IMR-90 (cell line): ENCODE results near the gene STX17. TPM values are rescaled to one million over a fixed set of nuclear protein-coding genes. Genes with fewer than 3 reads are reported as not detected.

Source experiments
- ATAC-seq: fragments of 200-7000 bp; cut with Tn5 transposase; 2 replicates; pipeline ENCODE4 v1.9.1; 2020; ENCODE audit warnings: low read depth, mild to moderate bottlenecking, moderate library complexity
- BruUV-seq: library from RNA; stranded (reverse); fragments of 400-500 nt; replicated peaks from 2 replicates; lab custom pipeline; 2021; lab: Mats Ljungman, UMichigan
- CTCF ChIA-PET: fragments of 300-600 bp; formaldehyde crosslinking; extraction: SDS; loops from one replicate; lab custom pipeline; 2021; ENCODE audit warnings: antibody characterized with exemption; lab: Yijun Ruan, JAX
- POLR2A ChIA-PET: fragments of 300-600 bp; sonication (Branson Sonifier 250); formaldehyde crosslinking; loops from one replicate; lab custom pipeline; 2022; ENCODE audit warnings: antibody characterized with exemption; ENCODE audit not compliant: unreplicated experiment; lab: Charles Lee
- DNase-seq: peaks from one replicate; pipeline ENCODE4 v3.0.0; 2013
- H2AFZ ChIP-seq: replicated peaks from 2 replicates; pipeline ENCODE3; 2013; ENCODE audit warnings: low read length, mild to moderate bottlenecking; ENCODE audit not compliant: poor library complexity
- H2AK5ac ChIP-seq: 2 replicates; pipeline ENCODE4 v1.6.1; 2013; ENCODE audit warnings: low read depth, low read length, inconsistent platforms
- H2AK9ac ChIP-seq: replicated peaks from 2 replicates; pipeline ENCODE3; 2013; ENCODE audit warnings: mild to moderate bottlenecking, low read depth, low read length, moderate library complexity; ENCODE audit not compliant: poor library complexity
- H2BK120ac ChIP-seq: 2 replicates; pipeline ENCODE4 v1.6.1; 2013; ENCODE audit warnings: low read depth, low read length, inconsistent platforms
- H2BK15ac ChIP-seq: 3 replicates; pipeline ENCODE4 v1.6.1; 2013; ENCODE audit warnings: low read depth, low read length, inconsistent platforms
- H2BK20ac ChIP-seq: 2 replicates; pipeline ENCODE4 v1.6.1; 2013; ENCODE audit warnings: low read depth, mild to moderate bottlenecking, inconsistent platforms, low read length, moderate library complexity
- H2BK5ac ChIP-seq: 2 replicates; pipeline ENCODE4 v1.6.1; 2013; ENCODE audit warnings: mild to moderate bottlenecking, low read depth, low read length, inconsistent platforms; ENCODE audit not compliant: poor library complexity, severe bottlenecking
- H3K14ac ChIP-seq: replicated peaks from 2 replicates; pipeline ENCODE4 v1.6.1; 2013; ENCODE audit warnings: low read depth, low read length, inconsistent platforms
- H3K18ac ChIP-seq: 2 replicates; pipeline ENCODE4 v1.6.1; 2013; ENCODE audit warnings: low read depth, low read length, control low read depth
- H3K23ac ChIP-seq: 2 replicates; pipeline ENCODE4 v1.6.1; 2013; ENCODE audit warnings: low read depth, low read length, inconsistent platforms
- H3K27ac ChIP-seq: 2 replicates; pipeline ENCODE4 v1.5.1; 2013; ENCODE audit warnings: mild to moderate bottlenecking, control low read depth, low read length; ENCODE audit not compliant: insufficient read depth
- H3K27me3 ChIP-seq: 2 replicates; pipeline ENCODE4 v1.6.1; 2013; ENCODE audit warnings: low read length; ENCODE audit not compliant: control insufficient read depth, insufficient read depth
- H3K36me3 ChIP-seq: 2 replicates; pipeline ENCODE4 v1.6.1; 2013; ENCODE audit warnings: low read length, mixed read lengths; ENCODE audit not compliant: control insufficient read depth, insufficient read depth
- H3K4ac ChIP-seq: 2 replicates; pipeline ENCODE4 v1.6.1; 2013; ENCODE audit warnings: low read depth, low read length, inconsistent platforms
- H3K4me1 ChIP-seq: 2 replicates; pipeline ENCODE4 v1.6.1; 2013; ENCODE audit warnings: low read length, mixed read lengths; ENCODE audit not compliant: control insufficient read depth, insufficient read depth
- H3K4me2 ChIP-seq: 2 replicates; pipeline ENCODE4 v1.6.1; 2013; ENCODE audit warnings: low read depth, mild to moderate bottlenecking, control low read depth, low read length, moderate library complexity
- H3K4me3 ChIP-seq: 2 replicates; pipeline ENCODE4 v1.5.1; 2013; ENCODE audit warnings: low read depth, mild to moderate bottlenecking, control low read depth, low read length, moderate library complexity; ENCODE audit not compliant: insufficient read depth
- H3K56ac ChIP-seq: 2 replicates; pipeline ENCODE4 v1.6.1; 2013; ENCODE audit warnings: low read length, inconsistent platforms; ENCODE audit not compliant: insufficient read depth; ENCODE audit errors: extremely low read depth
- H3K79me1 ChIP-seq, 2 experiments: 2 replicates each; pipeline ENCODE4 v1.6.1; 2013; ENCODE audit warnings: low read length in 2 of 2, inconsistent platforms in 1 of 2, low read depth in 1 of 2
- H3K9ac ChIP-seq: 2 replicates; pipeline ENCODE4 v1.6.1; 2013; ENCODE audit warnings: low read depth, low read length, control low read depth
- H3K9me1 ChIP-seq: 2 replicates; pipeline ENCODE4 v1.6.1; 2013; ENCODE audit warnings: low read length, inconsistent platforms; ENCODE audit not compliant: insufficient read depth
- H3K9me3 ChIP-seq: 2 replicates; pipeline ENCODE4 v1.6.1; 2013; ENCODE audit warnings: low read length; ENCODE audit not compliant: control insufficient read depth, insufficient read depth
- H4K20me1 ChIP-seq: 2 replicates; pipeline ENCODE4 v1.6.1; 2013; ENCODE audit warnings: low read length, inconsistent platforms; ENCODE audit not compliant: insufficient read depth
- H4K5ac ChIP-seq: 2 replicates; pipeline ENCODE4 v1.6.1; 2013; ENCODE audit warnings: mild to moderate bottlenecking, low read depth, low read length, control low read depth
- H4K8ac ChIP-seq, 2 experiments: 2 replicates each; pipeline ENCODE4 v1.6.1; 2013; ENCODE audit warnings: low read depth in 2 of 2, low read length in 2 of 2, control low read depth in 1 of 2, inconsistent platforms in 1 of 2
- H4K91ac ChIP-seq: 2 replicates; pipeline ENCODE4 v1.6.1; 2013; ENCODE audit warnings: low read depth, low read length, inconsistent platforms; ENCODE audit not compliant: insufficient read depth
- FOS ChIP-seq: fragments of 150-350 bp; IDR thresholded peaks from 2 replicates; pipeline ENCODE4 v1.6.1; 2016; ENCODE audit warnings: low read depth, low read length
- MAFK ChIP-seq: IDR thresholded peaks from 2 replicates; pipeline ENCODE4 v1.6.1; 2012; ENCODE audit warnings: low read depth, low read length, improper control_type of control experiment
- MXI1 ChIP-seq: IDR thresholded peaks from 2 replicates; pipeline ENCODE4 v1.6.1; 2012; ENCODE audit warnings: low read depth, mild to moderate bottlenecking, low read length, moderate library complexity, borderline replicate concordance
- RAD21 ChIP-seq: IDR thresholded peaks from 2 replicates; pipeline ENCODE4 v1.6.1; 2012; ENCODE audit warnings: low read length, improper control_type of control experiment
- SMC3 ChIP-seq: fragments of 150-350 bp; IDR thresholded peaks from 2 replicates; pipeline ENCODE4 v1.6.1; 2016; ENCODE audit warnings: low read depth, mild to moderate bottlenecking, antibody characterized with exemption, low read length, moderate library complexity
- WGBS, 2 experiments: methylation state at CpG; one replicate each; pipeline versions ENCODE4 v1.1.5 to v1.1.7; 2013; ENCODE audit warnings: missing lambda C conversion rate in 2 of 2; ENCODE audit not compliant: insufficient read length in 1 of 2; ENCODE audit errors: extremely low coverage in 2 of 2; 5-methylcytosine and 5-hydroxymethylcytosine counted together
- dilution Hi-C: fragments of 300-500 bp; cut with HindIII; formaldehyde crosslinking; loops from one replicate; pipeline ENCODE4 v1.14.3; 2018; ENCODE audit warnings: low sequenced_read_pairs; ENCODE audit not compliant: unreplicated experiment
- in situ Hi-C: fragments of 300-500 bp; cut with MboI; formaldehyde crosslinking; loops from 3 replicates; pipeline ENCODE4 v1.14.3; 2019; ENCODE audit warnings: low sequenced_read_pairs, inconsistent platforms, mixed read lengths
- intact Hi-C: fragments of 100-400 bp; cut with micrococcal nuclease; formaldehyde crosslinking; loops from 2 replicates; pipeline ENCODE4 v1.10.0; 2022
- polyA plus RNA-seq, 3 experiments: library from polyadenylated mRNA; depleted of rRNA; stranded (reverse); fragments of >200 nt; gene quantifications; 2 replicates each; pipeline ENCODE4 v1.2.3, GENCODE V29; 2012; ENCODE audit warnings: low replicate concordance in 1 of 3
- total RNA-seq: library from RNA; depleted of rRNA; stranded (reverse); fragments of >200 nt; gene quantifications from 2 replicates; pipeline ENCODE4 v1.2.3, GENCODE V29; 2012
- TF ChIP-seq, protein P1 (sequence below): conservative IDR thresholded peaks from 2 replicates; pipeline ENCODE4 v1.5.1; 2012; ENCODE audit warnings: mild to moderate bottlenecking, low read depth, low read length, improper control_type of control experiment
- TF ChIP-seq, protein P2 (sequence below): fragments of 150-350 bp; IDR thresholded peaks from 2 replicates; pipeline ENCODE4 v1.6.1; 2016; ENCODE audit warnings: low read depth, mild to moderate bottlenecking, low read length, moderate library complexity, borderline replicate concordance

The STX17 gene
- total and polyA plus RNA-seq, 2 of the 4 experiments (the other 2 are of a cell fraction), result 6.2 to 11.7 TPM

DNA sequence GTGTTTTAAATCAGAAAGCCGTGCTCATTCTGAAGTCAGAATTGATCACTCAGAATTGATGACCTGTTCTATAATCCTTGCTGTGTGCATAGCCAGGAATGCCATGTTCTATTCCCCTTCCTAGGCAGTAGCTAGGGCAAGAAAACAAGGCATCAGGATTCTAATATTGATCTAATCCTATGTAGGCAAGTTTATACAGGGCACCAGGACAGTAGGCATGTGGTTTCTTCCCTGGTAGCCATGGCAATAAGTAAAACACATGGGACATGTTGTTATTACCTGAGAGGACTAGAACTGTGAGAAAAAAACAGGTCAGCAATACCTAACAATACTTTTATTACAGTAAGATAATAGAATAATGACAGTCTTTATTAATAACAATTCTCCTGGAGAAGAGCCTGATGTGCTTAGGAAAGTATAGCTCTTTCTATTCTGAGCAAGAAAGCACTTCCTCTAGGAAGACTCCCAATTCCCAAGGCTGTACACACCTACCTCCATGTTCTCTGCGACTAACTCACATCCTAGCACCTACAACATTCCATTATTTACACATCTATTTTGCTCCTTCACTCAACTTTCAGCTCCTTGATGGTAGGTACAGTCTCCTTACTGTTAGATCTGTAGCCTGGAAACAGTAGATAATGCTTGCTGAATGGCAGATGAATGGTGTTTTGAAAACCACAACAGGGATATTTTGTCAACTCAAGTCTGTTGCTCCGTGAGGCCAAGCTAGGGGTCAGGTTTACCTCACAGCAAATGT is 70.8 kb downstream of the STX17 start:
- Histone ChIP-seq H2AK5ac (no peak overlapping the region), H3K27me3 (no peaks in the 10 kb centered on the region), H3K9me1 (no peaks in the 10 kb centered on the region), H3K4me2 (no peak overlapping the region), H3K9ac (no peak overlapping the region), H2AK9ac (no peak overlapping the region), H3K4me3 (no peak overlapping the region), H4K20me1 (no peaks in the 10 kb centered on the region), H3K56ac (no peak overlapping the region), H3K23ac (no peak overlapping the region), H2BK5ac (no peak overlapping the region), H2AFZ (no peak overlapping the region), H3K4me1 (no peaks in the 10 kb centered on the region), H4K91ac (no peak overlapping the region), H3K9me3 (no peaks in the 10 kb centered on the region), H2BK20ac (no peak overlapping the region), H3K36me3 (0 out of 2 replicates have a peak, but pooled peaks cover 3% of the 10 kb centered on the region), H3K27ac (no peak overlapping the region), H2BK15ac (no peak overlapping the region), H2BK120ac (no peak overlapping the region), H3K79me1 (no peaks in the 10 kb centered on the region), H3K14ac (no peak overlapping the region), H4K5ac (no peak overlapping the region), H4K8ac (no peak overlapping the region), H3K18ac (no peak overlapping the region), H3K4ac (no peak overlapping the region)
- TF ChIP-seq, protein P1, sequence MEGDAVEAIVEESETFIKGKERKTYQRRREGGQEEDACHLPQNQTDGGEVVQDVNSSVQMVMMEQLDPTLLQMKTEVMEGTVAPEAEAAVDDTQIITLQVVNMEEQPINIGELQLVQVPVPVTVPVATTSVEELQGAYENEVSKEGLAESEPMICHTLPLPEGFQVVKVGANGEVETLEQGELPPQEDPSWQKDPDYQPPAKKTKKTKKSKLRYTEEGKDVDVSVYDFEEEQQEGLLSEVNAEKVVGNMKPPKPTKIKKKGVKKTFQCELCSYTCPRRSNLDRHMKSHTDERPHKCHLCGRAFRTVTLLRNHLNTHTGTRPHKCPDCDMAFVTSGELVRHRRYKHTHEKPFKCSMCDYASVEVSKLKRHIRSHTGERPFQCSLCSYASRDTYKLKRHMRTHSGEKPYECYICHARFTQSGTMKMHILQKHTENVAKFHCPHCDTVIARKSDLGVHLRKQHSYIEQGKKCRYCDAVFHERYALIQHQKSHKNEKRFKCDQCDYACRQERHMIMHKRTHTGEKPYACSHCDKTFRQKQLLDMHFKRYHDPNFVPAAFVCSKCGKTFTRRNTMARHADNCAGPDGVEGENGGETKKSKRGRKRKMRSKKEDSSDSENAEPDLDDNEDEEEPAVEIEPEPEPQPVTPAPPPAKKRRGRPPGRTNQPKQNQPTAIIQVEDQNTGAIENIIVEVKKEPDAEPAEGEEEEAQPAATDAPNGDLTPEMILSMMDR, result no peak
- TF ChIP-seq MXI1 (no peak), SMC3 (no peak), MAFK (no peak), RAD21 (no peak), FOS (no peak)
- TF ChIP-seq, protein P2, sequence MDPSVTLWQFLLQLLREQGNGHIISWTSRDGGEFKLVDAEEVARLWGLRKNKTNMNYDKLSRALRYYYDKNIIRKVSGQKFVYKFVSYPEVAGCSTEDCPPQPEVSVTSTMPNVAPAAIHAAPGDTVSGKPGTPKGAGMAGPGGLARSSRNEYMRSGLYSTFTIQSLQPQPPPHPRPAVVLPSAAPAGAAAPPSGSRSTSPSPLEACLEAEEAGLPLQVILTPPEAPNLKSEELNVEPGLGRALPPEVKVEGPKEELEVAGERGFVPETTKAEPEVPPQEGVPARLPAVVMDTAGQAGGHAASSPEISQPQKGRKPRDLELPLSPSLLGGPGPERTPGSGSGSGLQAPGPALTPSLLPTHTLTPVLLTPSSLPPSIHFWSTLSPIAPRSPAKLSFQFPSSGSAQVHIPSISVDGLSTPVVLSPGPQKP, result no peak
- BruUV-seq, result no TSS peak
- DNase-seq (no peak), ATAC-seq (no peak)
- in situ Hi-C loops, result no loop called here
- CTCF ChIA-PET, result no interaction called here
- 67% methylated on average over 1 of the region's 3 CpGs; no CpG with 5 or more reads in 1 of the 2 experiments for WGBS, 2 experiments
- intact Hi-C loops, result no loop called here
- POLR2A ChIA-PET, result no interaction called here
- dilution Hi-C loops, result no loop called here
